Endothelial cell of umbilical vein (primary cell): ENCODE results near the gene MIA3. TPM values are rescaled to one million over a fixed set of nuclear protein-coding genes. Genes with fewer than 3 reads are reported as not detected.

ENCODE experiments used
- BruUV-seq: library from RNA; stranded (reverse); fragments of 400-500 nt; replicated peaks from 2 replicates; lab custom pipeline; 2021; lab: Mats Ljungman, UMichigan
- CTCF ChIA-PET: fragments of 300-600, 350-600 bp; sonication (Branson Sonifier 250); formaldehyde crosslinking; loops from one replicate; lab custom pipeline; 2021; ENCODE audit warnings: antibody characterized with exemption, inconsistent platforms; lab: Charles Lee
- POLR2A ChIA-PET: fragments of 300-600, 350-600 bp; sonication (Branson Sonifier 250); formaldehyde crosslinking; loops from one replicate; lab custom pipeline; 2021; ENCODE audit warnings: antibody characterized with exemption, inconsistent platforms; lab: Charles Lee
- DNase-seq: peaks from one replicate; pipeline ENCODE4 v3.0.0-alpha.2; 2011; ENCODE audit warnings: low read depth, low spot score
- FAIRE-seq: peaks from 2 replicates; lab custom pipeline; 2011; peaks lifted over from hg19 to GRCh38; lab: Jason Lieb, UNC
- H2AFZ ChIP-seq: 2 replicates; pipeline ENCODE4 v1.6.0; 2012; ENCODE audit warnings: low read depth, low read length, control low read depth, inconsistent platforms
- H3K27ac ChIP-seq: 2 replicates; pipeline ENCODE4 v1.5.1; 2011; ENCODE audit warnings: low read depth, mild to moderate bottlenecking, control low read depth, low read length, moderate library complexity; ENCODE audit not compliant: insufficient read depth
- H3K27me3 ChIP-seq, 2 experiments: 2 replicates each; pipeline versions ENCODE4 v1.6.0 to v1.6.1; 2011; ENCODE audit warnings: low read length in 2 of 2, mixed read lengths in 1 of 2; ENCODE audit not compliant: control insufficient read depth in 2 of 2, insufficient read depth in 2 of 2
- H3K36me3 ChIP-seq, 2 experiments: 2 replicates in 1 of 2; 3 replicates in 1 of 2; pipeline ENCODE4 v1.5.1; 2011; ENCODE audit warnings: low read length in 2 of 2, mild to moderate bottlenecking in 1 of 2, moderate library complexity in 1 of 2; ENCODE audit not compliant: control insufficient read depth in 2 of 2, insufficient read depth in 2 of 2; ENCODE audit errors: extremely low read depth in 1 of 2
- H3K4me1 ChIP-seq: 3 replicates; pipeline ENCODE4 v1.5.1; 2011; ENCODE audit warnings: mild to moderate bottlenecking, low read length; ENCODE audit not compliant: control insufficient read depth, insufficient read depth; ENCODE audit errors: extremely low read depth
- H3K4me2 ChIP-seq: 2 replicates; pipeline ENCODE4 v1.6.1; 2011; ENCODE audit warnings: low read length, control low read depth, mixed read lengths; ENCODE audit not compliant: insufficient read depth
- H3K4me3 ChIP-seq, 3 experiments: fragments of 200-600 bp in 1 of 3; sonication (generic), shearing (Covaris generic) in 1 of 3; replicated peaks in 1 of 3; 2 replicates each; pipeline ENCODE4 v1.5.1; 2011 to 2016; ENCODE audit warnings: control low read depth in 3 of 3, low read length in 3 of 3, mild to moderate bottlenecking in 2 of 3, inconsistent platforms in 1 of 3, low read depth in 1 of 3, moderate library complexity in 1 of 3; ENCODE audit not compliant: insufficient read depth in 1 of 3
- H3K79me2 ChIP-seq: 2 replicates; pipeline ENCODE4 v1.6.0; 2012; ENCODE audit warnings: low read length, inconsistent platforms; ENCODE audit not compliant: control insufficient read depth, insufficient read depth
- H3K9ac ChIP-seq: replicated peaks from 2 replicates; pipeline ENCODE3; 2011; ENCODE audit warnings: low read length, control low read depth; ENCODE audit not compliant: insufficient read depth; ENCODE audit errors: extremely low read depth
- H3K9me1 ChIP-seq: replicated peaks from 3 replicates; pipeline ENCODE4 v1.6.0; 2011; ENCODE audit warnings: mild to moderate bottlenecking, low read length; ENCODE audit not compliant: control insufficient read depth, insufficient read depth; ENCODE audit errors: extremely low read depth
- H3K9me3 ChIP-seq: replicated peaks from 2 replicates; pipeline ENCODE4 v1.5.1; 2012; ENCODE audit warnings: low read length, inconsistent platforms; ENCODE audit not compliant: control insufficient read depth, insufficient read depth
- H4K20me1 ChIP-seq: replicated peaks from 2 replicates; pipeline ENCODE3; 2011; ENCODE audit warnings: mild to moderate bottlenecking, low read length; ENCODE audit not compliant: control insufficient read depth, insufficient read depth; ENCODE audit errors: extremely low read depth
- CTCF ChIP-seq, 2 donors: IDR thresholded peaks; 1 replicate in 1 of 2; 2 replicates in 1 of 2; pipeline ENCODE4 v1.5.1; 2011; ENCODE audit warnings: low read length in 2 of 2, mild to moderate bottlenecking in 2 of 2, moderate library complexity in 2 of 2, control low read depth in 1 of 2, inconsistent platforms in 1 of 2, low read depth in 1 of 2; ENCODE audit not compliant: insufficient read depth in 1 of 2; ENCODE audit errors: extremely low read depth in 1 of 2
- EZH2 ChIP-seq: IDR thresholded peaks from 2 replicates; pipeline ENCODE4 v1.6.1; 2012; ENCODE audit warnings: borderline replicate concordance, low read depth, mild to moderate bottlenecking, moderate library complexity, low read length, inconsistent platforms; ENCODE audit not compliant: severe bottlenecking
- FOS ChIP-seq: IDR thresholded peaks from 2 replicates; pipeline ENCODE4 v1.6.1; 2011; ENCODE audit warnings: mild to moderate bottlenecking, low read length, moderate library complexity, borderline replicate concordance; ENCODE audit not compliant: insufficient read depth
- GATA2 ChIP-seq: IDR thresholded peaks from 2 replicates; pipeline ENCODE4 v1.7.0; 2011; ENCODE audit warnings: low read depth, mild to moderate bottlenecking, moderate library complexity, mixed read lengths, low read length; ENCODE audit not compliant: insufficient read length, insufficient read depth
- JUN ChIP-seq: IDR thresholded peaks from 2 replicates; pipeline ENCODE4 v1.6.1; 2011; ENCODE audit warnings: borderline replicate concordance, low read depth; ENCODE audit not compliant: insufficient read length, insufficient read depth
- MYC ChIP-seq: IDR thresholded peaks from one replicate; pipeline ENCODE4 v1.6.1; 2011; ENCODE audit warnings: mild to moderate bottlenecking, low read depth, low read length
- POLR2A ChIP-seq: IDR thresholded peaks from 2 replicates; pipeline ENCODE4 v1.6.1; 2012; ENCODE audit warnings: low read depth, mild to moderate bottlenecking, control low read depth, low read length
- POLR2AphosphoS5 ChIP-seq: IDR thresholded peaks from 2 replicates; pipeline ENCODE4 v1.6.1; 2012; ENCODE audit warnings: low read depth, mild to moderate bottlenecking, control low read depth, low read length, moderate library complexity; ENCODE audit not compliant: insufficient read depth
- dilution Hi-C: fragments of 300-500 bp; cut with MboI; formaldehyde crosslinking; loops from one replicate; pipeline ENCODE4 v1.15.0; 2019; ENCODE audit warnings: low sequenced_read_pairs; ENCODE audit not compliant: extremely low pct_ligation_motif_present
- intact Hi-C: fragments of 100-400 bp; cut with micrococcal nuclease; formaldehyde crosslinking; loops from one replicate; pipeline ENCODE4 v1.10.0; 2022
- polyA plus RNA-seq, 4 experiments: library from polyadenylated mRNA; depleted of rRNA in 3 of 4; stranded (reverse) in 3 of 4; unstranded in 1 of 4; fragments of >200 nt; gene quantifications; 2 replicates each; pipeline versions ENCODE4 v1.2.1 to v1.2.3, GENCODE V29; 2011 to 2012; ENCODE audit warnings: missing spikeins in 1 of 4
- total RNA-seq: library from RNA; stranded (reverse); gene quantifications from 2 replicates; pipeline ENCODE4 v1.2.3, GENCODE V29; 2021
- TF ChIP-seq, protein P1 (sequence below): IDR thresholded peaks from 2 replicates; pipeline ENCODE4 v1.6.1; 2011; ENCODE audit not compliant: insufficient read depth, insufficient read length

MIA3 gene
- total and polyA plus RNA-seq, 2 donors (not counting 3 experiments of a cell fraction or from before 2014, with no cell fraction given), result 63.7 to 108 TPM

DNA sequence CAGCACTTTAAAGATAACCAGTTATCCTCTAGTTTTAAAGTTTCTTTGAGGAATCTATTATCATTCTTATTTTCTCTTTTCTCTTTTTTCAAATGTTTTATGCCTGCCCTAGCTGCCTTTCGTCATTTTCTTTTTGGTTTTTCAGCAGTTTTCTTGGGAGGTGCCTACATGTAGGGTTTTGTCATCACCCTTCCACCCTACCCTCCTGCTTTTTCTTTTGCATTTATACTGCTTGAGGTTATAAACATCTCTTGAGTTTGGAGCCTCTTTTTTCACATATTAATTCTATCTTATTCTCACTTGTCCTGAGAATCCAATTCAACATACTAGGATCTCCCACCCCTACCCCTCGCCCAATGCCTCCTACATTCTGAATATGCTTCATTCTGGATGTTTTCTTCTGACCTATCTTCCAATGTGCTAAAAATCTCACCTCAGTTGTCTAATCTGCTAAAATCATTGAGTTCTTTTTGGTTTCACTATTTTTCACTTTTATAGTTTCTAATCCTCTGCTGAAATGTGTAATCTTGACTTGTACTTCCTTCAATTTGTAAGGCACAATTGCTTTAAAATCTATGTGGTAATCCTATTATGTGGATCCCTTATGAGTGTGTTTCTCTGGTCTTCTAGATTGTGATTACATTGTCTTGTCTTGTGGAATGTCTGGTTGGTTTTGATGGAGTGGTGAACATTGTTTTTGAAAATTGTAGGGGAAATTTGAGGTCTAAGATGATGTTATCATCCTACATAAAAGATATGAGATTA, 38.7 kb downstream of the MIA3 start:
- ChIA-PET CTCF (no interaction called here), POLR2A (no interaction called here)
- Histone ChIP-seq H3K79me2 (no peaks in the 10 kb centered on the region), H2AFZ (no peak overlapping the region), H3K27ac (no peak overlapping the region), H3K9ac (no peak overlapping the region), H4K20me1 (no peaks in the 10 kb centered on the region), H3K4me3 (no peak overlapping the region), H3K9me1 (no peaks in the 10 kb centered on the region), H3K36me3 (peaks cover 21 to 36% of the 10 kb centered on the region in 2 experiments), H3K4me1 (no peaks in the 10 kb centered on the region), H3K4me2 (no peak overlapping the region), H3K27me3 (no peaks in the 10 kb centered on the region), H3K9me3 (no peaks in the 10 kb centered on the region)
- BruUV-seq, result no TSS peak
- intact Hi-C loops, result no loop called here
- no peak for FAIRE-seq
- TF ChIP-seq, protein P1, sequence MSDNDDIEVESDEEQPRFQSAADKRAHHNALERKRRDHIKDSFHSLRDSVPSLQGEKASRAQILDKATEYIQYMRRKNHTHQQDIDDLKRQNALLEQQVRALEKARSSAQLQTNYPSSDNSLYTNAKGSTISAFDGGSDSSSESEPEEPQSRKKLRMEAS, result no peak
- no peak for TF ChIP-seq POLR2A
- TF ChIP-seq CTCF (IDR thresholded peaks at IDR 0.05; ENCODE audit: extremely low read depth in 1 of 2, insufficient read depth in 1 of 2, low read depth in 1 of 2, low read length in 2 of 2), result no peak
- no peak for TF ChIP-seq EZH2
- no peak for TF ChIP-seq GATA2
- no peak for TF ChIP-seq FOS
- no peak for TF ChIP-seq MYC
- TF ChIP-seq POLR2AphosphoS5, result no peak
- no peak for TF ChIP-seq JUN
- dilution Hi-C loops, result no loop called here
- DNase-seq, result no peak
